ENCODE measurements around the gene PBOV1. TPM values are rescaled to one million over a fixed set of nuclear protein-coding genes. Genes with fewer than 3 reads are reported as not detected.

Gene PBOV1
- not detected for polyA plus RNA-seq (2012; ENCODE audit: low read depth, missing spikeins)

DNA sequence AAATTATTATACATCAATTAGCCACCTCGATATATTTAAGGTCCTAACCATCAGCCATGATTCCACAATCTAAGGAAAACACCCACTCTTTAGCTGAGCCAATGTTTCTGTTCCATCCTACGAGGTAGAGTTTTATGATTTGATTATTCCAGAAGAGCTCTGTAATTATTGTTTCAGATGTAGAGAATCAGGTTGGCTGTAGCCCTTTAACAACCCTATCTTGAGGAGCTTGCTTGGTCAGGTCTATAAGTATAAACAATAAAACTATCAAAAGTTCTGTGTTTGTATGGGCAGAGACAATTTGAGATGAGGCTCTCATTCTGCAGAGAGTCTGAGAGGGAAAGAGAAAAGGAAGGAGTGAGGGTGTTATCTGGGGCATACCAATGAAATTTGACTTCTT, at the start of gene PBOV1:
Gene PBOV1, minus strand, starts transcription at position 43 of the 400 bp plus-strand sequence. CDS start 96 bp downstream, outside the sequence.
- FAIRE-seq: no peak
- no peak for TF ChIP-seq PAX5 (IDR thresholded peaks at IDR 0.05; ENCODE audit: insufficient read depth, low read length, severe bottlenecking)
- TF ChIP-seq POU2F2 (IDR thresholded peaks at IDR 0.05; ENCODE audit: low read depth, low read length): no peak
- no peak for TF ChIP-seq POLR2AphosphoS5 (IDR thresholded peaks at IDR 0.05; ENCODE audit: low read depth, low read length)
- no peak for TF ChIP-seq POLR2A (IDR thresholded peaks at IDR 0.05; ENCODE audit: low read depth, low read length)
- TF ChIP-seq SPI1 (IDR thresholded peaks at IDR 0.05; ENCODE audit: low read depth, low read length): no peak
- TF ChIP-seq TAF1 (IDR thresholded peaks at IDR 0.05; ENCODE audit: low read depth, low read length): no peak
- no peak for DNase-seq (ENCODE audit: insufficient read length, low spot score)

DNA sequence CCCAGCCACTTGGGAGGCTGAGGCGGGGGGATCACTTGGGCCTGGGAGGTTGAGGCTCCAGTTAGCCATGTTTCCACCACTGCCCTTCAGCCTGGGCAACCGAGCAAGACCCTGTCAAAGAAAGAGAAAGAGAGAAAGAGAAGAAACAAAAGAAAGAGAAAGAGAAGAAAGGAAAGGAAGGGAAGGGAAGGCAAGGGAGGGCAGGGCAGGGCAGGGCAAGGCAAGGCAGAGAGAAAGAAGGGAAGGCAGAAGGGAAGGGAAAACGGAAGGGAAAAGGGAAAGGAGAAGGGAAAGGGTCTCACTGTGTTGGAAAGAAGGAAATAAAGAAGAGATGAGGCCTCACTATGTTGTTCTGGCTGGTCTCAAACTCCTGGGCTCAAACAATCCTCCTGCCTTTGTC, 47.8 kb upstream of the PBOV1 start:
- no peak for DNase-seq (ENCODE audit: insufficient read length, low spot score)
- no peak for FAIRE-seq
- TF ChIP-seq POU2F2 (IDR thresholded peaks at IDR 0.05; ENCODE audit: low read depth, low read length): no peak
- TF ChIP-seq SPI1 (IDR thresholded peaks at IDR 0.05; ENCODE audit: low read depth, low read length): no peak
- TF ChIP-seq POLR2AphosphoS5 (IDR thresholded peaks at IDR 0.05; ENCODE audit: low read depth, low read length): no peak
- TF ChIP-seq TAF1 (IDR thresholded peaks at IDR 0.05; ENCODE audit: low read depth, low read length): no peak
- TF ChIP-seq PAX5 (IDR thresholded peaks at IDR 0.05; ENCODE audit: insufficient read depth, low read length, severe bottlenecking): no peak
- no peak for TF ChIP-seq POLR2A (IDR thresholded peaks at IDR 0.05; ENCODE audit: low read depth, low read length)

- DNase-seq (ENCODE audit: insufficient read length, low spot score): no peak
- TF ChIP-seq POU2F2 (IDR thresholded peaks at IDR 0.05; ENCODE audit: low read depth, low read length): no peak
- peak; percentile 78 for TF ChIP-seq SPI1 (IDR thresholded peaks at IDR 0.05; ENCODE audit: low read depth, low read length)
- FAIRE-seq: peak; percentile 9
Measured at GRCh38 chr6:138264372-138264880, 46.1 kb upstream of the PBOV1 start.

DNA sequence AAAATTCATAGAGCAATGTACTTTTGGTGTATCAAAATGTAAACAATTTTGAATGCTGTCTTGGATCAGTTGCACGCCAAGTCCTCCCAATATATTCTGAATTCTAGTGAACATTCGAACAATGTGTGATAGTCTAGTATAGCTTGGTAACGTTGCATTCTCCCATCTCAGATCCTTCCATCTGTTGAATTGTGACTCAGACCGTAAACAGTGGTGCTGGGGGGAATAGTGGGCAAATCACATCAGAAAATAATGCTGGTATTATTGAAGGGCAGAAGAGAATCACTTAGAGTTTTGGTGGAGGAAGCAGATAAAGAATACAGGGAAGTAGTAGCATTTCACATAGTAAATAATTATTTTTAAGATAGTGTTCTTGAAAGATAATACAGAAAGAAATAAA, 45.7 kb upstream of the PBOV1 start:
- DNase-seq (ENCODE audit: insufficient read length, low spot score): no peak
- FAIRE-seq: no peak
- TF ChIP-seq PAX5 (IDR thresholded peaks at IDR 0.05; ENCODE audit: insufficient read depth, low read length, severe bottlenecking): no peak
- TF ChIP-seq POLR2A (IDR thresholded peaks at IDR 0.05; ENCODE audit: low read depth, low read length): no peak
- TF ChIP-seq SPI1 (IDR thresholded peaks at IDR 0.05; ENCODE audit: low read depth, low read length): no peak
- TF ChIP-seq POU2F2 (IDR thresholded peaks at IDR 0.05; ENCODE audit: low read depth, low read length): no peak
- TF ChIP-seq TAF1 (IDR thresholded peaks at IDR 0.05; ENCODE audit: low read depth, low read length): no peak
- TF ChIP-seq POLR2AphosphoS5 (IDR thresholded peaks at IDR 0.05; ENCODE audit: low read depth, low read length): no peak

DNA sequence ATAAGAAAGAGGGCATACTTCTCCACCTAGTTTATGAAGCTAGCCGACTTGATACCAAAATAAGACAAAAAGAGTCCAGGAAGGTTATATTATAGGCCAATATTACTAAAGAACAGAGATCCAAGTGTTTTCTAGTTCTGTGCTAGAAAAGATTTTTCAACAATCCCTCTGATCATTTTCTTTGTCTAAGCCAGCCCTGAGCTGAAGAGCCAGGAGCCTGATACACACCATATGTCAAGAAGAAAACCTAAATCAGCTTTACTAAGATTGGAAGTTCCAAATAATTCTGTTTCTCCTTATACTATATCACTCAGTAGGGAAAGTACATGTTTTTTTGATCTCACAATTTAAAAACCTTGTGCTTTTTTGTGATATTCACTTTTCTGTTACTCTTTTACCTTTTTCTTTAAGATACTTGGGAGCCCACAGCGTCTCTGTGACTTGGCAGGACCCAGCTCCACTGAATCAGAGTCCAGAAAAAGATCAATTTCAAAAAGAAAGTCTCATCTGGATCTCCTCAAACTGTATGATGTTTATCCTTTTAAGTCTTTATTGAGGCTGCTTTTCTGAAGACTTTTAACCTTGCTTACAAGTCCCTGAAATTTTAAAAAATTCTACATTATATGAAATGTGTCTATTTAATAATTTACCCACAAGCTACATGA, 43.0 kb upstream of the PBOV1 start:
- no peak for DNase-seq (ENCODE audit: insufficient read length, low spot score)
- no peak for FAIRE-seq
- TF ChIP-seq PAX5 (IDR thresholded peaks at IDR 0.05; ENCODE audit: insufficient read depth, low read length, severe bottlenecking): no peak
- no peak for TF ChIP-seq POLR2A (IDR thresholded peaks at IDR 0.05; ENCODE audit: low read depth, low read length)
- no peak for TF ChIP-seq SPI1 (IDR thresholded peaks at IDR 0.05; ENCODE audit: low read depth, low read length)
- TF ChIP-seq TAF1 (IDR thresholded peaks at IDR 0.05; ENCODE audit: low read depth, low read length): no peak
- TF ChIP-seq POU2F2 (IDR thresholded peaks at IDR 0.05; ENCODE audit: low read depth, low read length): no peak
- no peak for TF ChIP-seq POLR2AphosphoS5 (IDR thresholded peaks at IDR 0.05; ENCODE audit: low read depth, low read length)

DNA sequence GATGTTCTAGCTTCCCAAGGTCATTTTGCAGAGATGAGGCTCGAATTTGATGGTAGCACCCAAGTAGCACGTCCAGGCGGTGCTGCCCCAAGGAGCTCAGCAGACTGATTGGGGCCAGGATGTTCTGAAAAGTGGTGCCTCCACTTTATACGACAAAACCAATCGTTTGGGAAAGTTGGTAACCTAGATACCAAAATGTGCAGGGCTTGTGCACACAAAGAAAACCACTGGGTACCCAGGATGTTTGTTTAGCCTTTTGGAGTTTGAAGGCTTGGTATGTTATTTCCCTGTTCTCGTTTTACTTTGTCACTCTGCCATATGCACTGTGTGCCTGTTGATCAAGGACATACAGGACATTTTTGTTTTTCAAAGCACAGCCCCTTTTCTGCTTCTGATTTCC, 40.7 kb upstream of the PBOV1 start:
- TF ChIP-seq TAF1 (IDR thresholded peaks at IDR 0.05; ENCODE audit: low read depth, low read length) (no peak), POLR2A (IDR thresholded peaks at IDR 0.05; ENCODE audit: low read depth, low read length) (no peak), POU2F2 (IDR thresholded peaks at IDR 0.05; ENCODE audit: low read depth, low read length) (no peak), PAX5 (IDR thresholded peaks at IDR 0.05; ENCODE audit: insufficient read depth, low read length, severe bottlenecking) (no peak)
- DNase-seq (ENCODE audit: insufficient read length, low spot score): no peak
- no peak for FAIRE-seq

DNA sequence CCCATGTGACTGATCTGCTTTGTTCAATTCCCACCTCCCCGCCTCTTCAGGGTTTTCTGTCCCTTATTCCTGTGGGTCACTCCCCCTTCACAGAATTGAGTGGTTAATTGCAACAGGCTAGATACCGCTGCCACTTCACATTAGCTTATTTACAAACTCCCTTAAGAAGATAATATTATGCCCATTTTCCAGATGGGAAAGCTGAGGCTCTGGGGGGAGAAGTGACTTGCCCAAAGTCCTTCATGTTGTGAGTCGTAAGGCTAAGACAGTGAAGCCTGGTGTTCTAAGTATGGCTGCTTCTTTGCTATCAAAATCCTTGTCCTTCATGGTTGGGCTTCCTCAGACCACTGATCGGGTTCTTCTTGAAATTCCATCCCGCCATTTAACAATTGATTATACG, 39.9 kb upstream of the PBOV1 start:
- no peak for DNase-seq (ENCODE audit: insufficient read length, low spot score)
- TF ChIP-seq TAF1 (IDR thresholded peaks at IDR 0.05; ENCODE audit: low read depth, low read length) (no peak), PAX5 (IDR thresholded peaks at IDR 0.05; ENCODE audit: insufficient read depth, low read length, severe bottlenecking) (no peak), POU2F2 (IDR thresholded peaks at IDR 0.05; ENCODE audit: low read depth, low read length) (no peak), SPI1 (IDR thresholded peaks at IDR 0.05; ENCODE audit: low read depth, low read length) (no peak), POLR2A (IDR thresholded peaks at IDR 0.05; ENCODE audit: low read depth, low read length) (no peak), POLR2AphosphoS5 (IDR thresholded peaks at IDR 0.05; ENCODE audit: low read depth, low read length) (no peak)
- no peak for FAIRE-seq

DNA sequence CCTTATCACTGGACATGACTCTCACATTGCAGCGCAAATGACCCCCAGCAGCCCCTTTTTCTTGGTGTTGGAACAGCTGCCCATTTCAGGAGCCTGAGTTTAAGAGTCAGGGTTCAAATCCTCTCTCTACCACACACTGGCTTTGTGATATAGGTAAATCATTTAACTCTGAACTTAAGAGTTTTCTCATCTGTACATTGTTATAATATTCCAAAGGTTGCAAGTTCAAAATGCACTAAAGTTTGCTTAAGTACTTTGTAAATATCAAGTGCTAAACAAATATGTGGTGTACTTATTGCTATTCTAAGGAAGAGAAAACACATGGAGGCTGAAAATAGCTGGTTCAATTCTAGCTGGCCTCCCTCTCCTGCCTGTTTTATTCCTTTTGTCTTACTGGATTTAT, 39.3 kb upstream of the PBOV1 start:
- DNase-seq (ENCODE audit: insufficient read length, low spot score) (no peak), FAIRE-seq (no peak)
- no peak for TF ChIP-seq POLR2AphosphoS5 (IDR thresholded peaks at IDR 0.05; ENCODE audit: low read depth, low read length)
- TF ChIP-seq POU2F2 (IDR thresholded peaks at IDR 0.05; ENCODE audit: low read depth, low read length): no peak
- no peak for TF ChIP-seq TAF1 (IDR thresholded peaks at IDR 0.05; ENCODE audit: low read depth, low read length)
- no peak for TF ChIP-seq POLR2A (IDR thresholded peaks at IDR 0.05; ENCODE audit: low read depth, low read length)
- no peak for TF ChIP-seq PAX5 (IDR thresholded peaks at IDR 0.05; ENCODE audit: insufficient read depth, low read length, severe bottlenecking)
- no peak for TF ChIP-seq SPI1 (IDR thresholded peaks at IDR 0.05; ENCODE audit: low read depth, low read length)

DNA sequence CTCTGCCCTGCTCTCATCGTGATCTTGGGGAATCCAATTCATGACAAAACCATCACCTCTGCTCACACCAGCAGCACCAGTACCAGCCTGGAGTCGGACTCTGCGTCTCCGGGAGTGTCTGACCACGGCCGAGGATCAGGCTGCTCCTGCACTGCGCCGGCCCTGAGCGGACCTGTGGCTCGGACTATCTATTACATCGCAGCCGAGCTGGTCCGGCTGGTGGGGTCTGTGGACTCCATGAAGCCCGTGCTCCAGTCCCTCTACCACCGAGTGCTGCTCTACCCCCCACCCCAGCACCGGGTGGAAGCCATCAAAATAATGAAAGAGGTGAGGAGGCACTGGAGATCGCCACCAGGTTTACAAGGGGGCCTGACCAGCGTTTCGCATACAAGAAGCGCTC, 37.2 kb upstream of the PBOV1 start:
- TF ChIP-seq PAX5 (IDR thresholded peaks at IDR 0.05; ENCODE audit: insufficient read depth, low read length, severe bottlenecking) (no peak), POLR2AphosphoS5 (IDR thresholded peaks at IDR 0.05; ENCODE audit: low read depth, low read length) (no peak), TAF1 (IDR thresholded peaks at IDR 0.05; ENCODE audit: low read depth, low read length) (no peak), SPI1 (IDR thresholded peaks at IDR 0.05; ENCODE audit: low read depth, low read length) (no peak), POLR2A (IDR thresholded peaks at IDR 0.05; ENCODE audit: low read depth, low read length) (no peak), POU2F2 (IDR thresholded peaks at IDR 0.05; ENCODE audit: low read depth, low read length) (no peak)
- DNase-seq (ENCODE audit: insufficient read length, low spot score) (no peak), FAIRE-seq (no peak)

DNA sequence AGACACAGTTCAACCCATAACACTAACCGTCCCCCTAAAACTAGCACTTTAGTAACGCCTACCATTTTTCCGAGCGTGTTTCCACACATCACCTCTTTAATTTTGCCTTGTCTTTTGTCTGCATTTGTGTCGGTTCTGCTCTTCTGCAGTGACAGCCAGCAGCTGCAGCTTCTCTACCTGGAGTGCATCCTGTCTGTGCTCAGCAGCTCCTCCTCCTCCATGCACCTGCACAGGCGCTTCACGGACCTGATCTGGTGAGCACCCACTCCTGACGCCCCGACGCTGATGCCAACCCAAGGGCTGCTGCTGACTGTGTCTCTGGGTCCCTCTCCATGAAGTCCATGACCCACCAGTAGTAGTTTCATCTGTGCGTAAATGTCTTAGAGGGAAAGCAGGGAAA, 35.4 kb upstream of the PBOV1 start:
- DNase-seq (ENCODE audit: insufficient read length, low spot score) (no peak), FAIRE-seq (no peak)
- TF ChIP-seq POU2F2 (IDR thresholded peaks at IDR 0.05; ENCODE audit: low read depth, low read length) (no peak), POLR2A (IDR thresholded peaks at IDR 0.05; ENCODE audit: low read depth, low read length) (no peak)
